Stimulated activated naive CD8-positive, alpha-beta T cell treated with anti-CD3 and anti-CD28 coated beads, Interleukin-15, Interleukin-2, amounts not matched to agents 100 ng/mL and 50 ng/mL, for 24 hours (primary cell): ENCODE measurements around the gene SMAD6.
A peak's percentile ranks its signal among the peaks of the same experiment; 100 is the strongest.

Experiments
- H3K27ac Mint-ChIP-seq: one replicate; pipeline ENCODE4 v1.8.0; 2021; ENCODE audit warnings: mild to moderate bottlenecking, mixed read lengths
- H3K27me3 Mint-ChIP-seq: one replicate; pipeline ENCODE4 v1.8.0; 2021; ENCODE audit warnings: mixed read lengths
- H3K36me3 Mint-ChIP-seq: one replicate; pipeline ENCODE4 v1.8.0; 2021; ENCODE audit warnings: low read depth, mixed read lengths
- H3K4me1 Mint-ChIP-seq: one replicate; pipeline ENCODE4 v1.8.0; 2021; ENCODE audit warnings: low read depth, mixed read lengths
- H3K4me3 Mint-ChIP-seq: one replicate; pipeline ENCODE4 v1.8.0; 2021; ENCODE audit warnings: mild to moderate bottlenecking, mixed read lengths
- H3K9me3 Mint-ChIP-seq: one replicate; pipeline ENCODE4 v1.8.0; 2021; ENCODE audit warnings: mixed read lengths

The SMAD6 gene

DNA sequence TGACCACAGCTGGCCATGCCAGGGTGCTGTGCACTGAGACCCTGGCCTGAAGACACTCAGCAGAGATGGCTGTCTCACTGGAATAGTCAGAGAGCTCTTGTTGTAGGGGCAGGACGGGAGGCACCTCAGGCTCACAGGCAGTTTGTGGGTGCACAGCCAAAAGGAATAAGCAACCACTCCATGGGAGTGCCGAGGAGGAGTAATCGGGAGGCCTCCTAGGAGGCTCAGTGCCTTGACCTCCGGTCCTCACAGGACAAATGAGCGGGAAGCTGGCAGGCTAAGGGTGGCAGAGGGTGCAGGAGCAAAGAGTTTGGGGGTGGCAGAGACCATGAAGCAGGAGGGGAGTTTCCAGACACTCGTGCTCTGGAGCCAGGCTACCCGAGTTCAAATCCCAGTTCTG is 81.7 kb downstream of the SMAD6 start:
- no peaks in the 10 kb centered on the region for H3K27me3 Mint-ChIP-seq
- no peaks in the 10 kb centered on the region for H3K4me1 Mint-ChIP-seq
- H3K9me3 Mint-ChIP-seq, result no peaks in the 10 kb centered on the region
- H3K36me3 Mint-ChIP-seq, result no peaks in the 10 kb centered on the region
- no peak overlapping the region for H3K27ac Mint-ChIP-seq
- H3K4me3 Mint-ChIP-seq, result no peak overlapping the region

DNA sequence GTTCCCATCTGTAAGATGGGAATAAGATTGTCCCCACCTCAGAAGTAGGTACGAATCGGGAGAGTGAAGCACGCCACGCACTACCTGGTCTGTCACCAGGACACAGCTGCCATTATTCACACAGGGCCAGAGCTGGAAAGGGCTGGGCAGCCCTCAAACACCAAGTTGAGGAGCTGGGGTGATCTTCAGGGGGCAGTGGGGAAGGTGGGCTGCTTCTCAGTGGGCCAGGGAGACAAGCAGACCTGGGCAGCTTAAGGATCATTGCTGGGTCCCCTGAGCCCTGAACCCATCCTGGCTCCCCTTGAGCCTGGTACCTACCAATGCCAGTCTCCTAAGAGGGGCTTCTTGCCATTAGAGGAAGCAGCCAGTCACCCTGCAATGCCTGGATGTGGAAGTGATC is 82.1 kb downstream of the SMAD6 start:
- H3K9me3 Mint-ChIP-seq, result no peaks in the 10 kb centered on the region
- H3K27me3 Mint-ChIP-seq, result no peaks in the 10 kb centered on the region
- no peak overlapping the region for H3K4me3 Mint-ChIP-seq
- H3K27ac Mint-ChIP-seq, result no peak overlapping the region
- no peaks in the 10 kb centered on the region for H3K36me3 Mint-ChIP-seq
- no peaks in the 10 kb centered on the region for H3K4me1 Mint-ChIP-seq

DNA sequence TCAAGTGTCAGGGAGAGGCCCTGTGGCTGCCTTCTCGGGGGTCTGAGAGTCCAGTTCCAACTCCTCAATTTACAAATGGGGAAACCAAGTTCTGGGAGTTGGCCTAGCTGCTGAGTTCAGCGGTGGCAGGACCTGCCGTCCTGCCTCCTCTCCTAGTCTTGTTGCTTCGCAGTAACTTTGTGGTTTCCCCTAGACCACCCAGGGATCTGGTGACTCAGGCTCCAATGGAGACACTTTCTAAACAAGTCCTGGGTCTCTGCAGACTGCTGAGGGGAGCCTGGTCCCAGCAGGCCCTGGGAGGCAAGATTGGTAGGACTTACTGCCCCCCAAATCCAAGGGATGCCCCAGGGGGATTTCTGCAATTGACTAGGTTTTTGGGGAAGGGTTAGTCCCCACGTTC is 83.6 kb downstream of the SMAD6 start:
- H3K27ac Mint-ChIP-seq, result no peak overlapping the region
- no peaks in the 10 kb centered on the region for H3K27me3 Mint-ChIP-seq
- no peaks in the 10 kb centered on the region for H3K4me1 Mint-ChIP-seq
- no peaks in the 10 kb centered on the region for H3K36me3 Mint-ChIP-seq
- H3K4me3 Mint-ChIP-seq, result no peak overlapping the region
- H3K9me3 Mint-ChIP-seq, result no peaks in the 10 kb centered on the region

DNA sequence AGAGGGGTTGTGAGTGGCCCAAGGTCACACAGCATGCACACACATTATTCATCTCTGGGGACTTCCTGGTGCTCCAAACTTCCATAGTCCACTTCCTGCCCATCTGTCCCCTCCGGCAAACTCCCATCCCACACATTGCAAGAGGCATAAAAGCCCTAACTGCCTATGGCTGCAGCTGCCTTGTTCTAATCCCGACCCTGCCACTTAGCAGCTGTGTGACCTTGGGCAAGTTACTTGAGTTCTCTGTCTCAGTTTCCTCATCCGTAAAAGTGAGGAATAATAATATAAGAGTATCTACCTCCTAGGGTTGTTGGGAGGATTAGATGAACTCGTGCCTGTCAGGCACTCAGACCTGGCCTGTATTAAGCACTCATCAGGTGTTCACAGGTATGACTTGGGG is 84.2 kb downstream of the SMAD6 start:
- Mint-ChIP-seq H3K36me3 (no peaks in the 10 kb centered on the region), H3K27me3 (no peaks in the 10 kb centered on the region), H3K4me1 (no peaks in the 10 kb centered on the region), H3K4me3 (no peak overlapping the region), H3K27ac (no peak overlapping the region), H3K9me3 (no peaks in the 10 kb centered on the region)

DNA sequence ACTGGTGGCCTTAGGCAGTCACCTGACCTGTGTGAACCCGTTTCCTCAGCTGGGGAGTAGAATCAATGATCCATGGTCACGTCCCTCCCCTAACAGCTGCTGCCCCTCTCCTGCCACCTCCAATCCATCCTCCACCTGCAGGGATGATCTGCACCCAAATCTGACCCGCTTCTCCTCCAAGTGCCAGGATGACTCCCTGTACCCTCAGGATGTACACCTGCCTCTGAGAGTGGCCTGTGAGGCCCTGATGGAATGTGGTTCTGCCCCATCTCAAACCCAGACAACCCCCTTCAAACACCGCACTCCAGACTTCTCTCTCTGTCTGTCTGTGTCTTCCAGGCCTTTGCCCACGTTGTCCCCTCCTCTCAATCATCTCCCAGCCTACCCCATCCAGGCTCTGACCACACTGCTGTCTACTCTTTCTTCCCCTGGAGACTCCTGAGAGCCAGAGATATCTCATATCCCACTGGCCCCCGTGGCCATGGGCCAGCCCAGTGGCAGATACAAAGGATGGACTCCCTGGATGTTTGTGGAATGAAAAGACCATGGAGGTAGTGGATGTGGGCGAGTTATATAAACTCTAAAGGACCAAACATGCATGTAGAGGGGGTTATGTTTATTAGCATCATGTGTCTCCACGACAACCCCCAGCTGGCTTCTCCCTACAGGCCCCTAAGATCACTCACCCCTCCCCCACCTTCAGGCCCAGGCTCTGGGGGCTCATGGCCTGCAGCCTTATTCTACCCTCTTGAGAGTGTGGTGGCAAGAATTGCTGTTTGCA is 84.9 kb downstream of the SMAD6 start:
- H3K4me1 Mint-ChIP-seq, result no peaks in the 10 kb centered on the region
- H3K27me3 Mint-ChIP-seq, result no peaks in the 10 kb centered on the region
- no peaks in the 10 kb centered on the region for H3K9me3 Mint-ChIP-seq
- H3K36me3 Mint-ChIP-seq, result no peaks in the 10 kb centered on the region
- peak overlapping the region; percentile 34 for H3K27ac Mint-ChIP-seq
- H3K4me3 Mint-ChIP-seq, result no peak overlapping the region

DNA sequence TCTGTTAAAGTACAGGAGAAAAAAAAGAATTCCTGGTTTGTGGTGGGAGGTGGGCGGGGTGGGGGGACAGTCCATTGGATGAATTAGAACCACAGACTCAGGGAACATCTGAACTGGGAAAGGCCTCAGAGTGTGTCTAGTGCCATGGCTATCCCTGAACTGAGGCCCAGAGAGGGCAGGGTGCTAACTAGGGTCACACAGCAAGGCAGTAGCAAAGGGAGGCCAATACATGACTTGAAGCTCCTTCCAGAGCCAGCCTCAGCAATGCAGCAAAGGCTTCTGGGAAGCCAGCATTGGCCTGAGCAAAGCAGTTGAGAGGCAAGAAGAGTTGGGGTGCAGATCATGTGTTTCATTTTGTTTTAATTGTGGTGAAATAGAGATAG is 85.4 kb downstream of the SMAD6 start:
- Mint-ChIP-seq H3K27ac (no peak overlapping the region), H3K9me3 (no peaks in the 10 kb centered on the region), H3K4me1 (no peaks in the 10 kb centered on the region), H3K36me3 (no peaks in the 10 kb centered on the region), H3K27me3 (no peaks in the 10 kb centered on the region), H3K4me3 (no peak overlapping the region)

DNA sequence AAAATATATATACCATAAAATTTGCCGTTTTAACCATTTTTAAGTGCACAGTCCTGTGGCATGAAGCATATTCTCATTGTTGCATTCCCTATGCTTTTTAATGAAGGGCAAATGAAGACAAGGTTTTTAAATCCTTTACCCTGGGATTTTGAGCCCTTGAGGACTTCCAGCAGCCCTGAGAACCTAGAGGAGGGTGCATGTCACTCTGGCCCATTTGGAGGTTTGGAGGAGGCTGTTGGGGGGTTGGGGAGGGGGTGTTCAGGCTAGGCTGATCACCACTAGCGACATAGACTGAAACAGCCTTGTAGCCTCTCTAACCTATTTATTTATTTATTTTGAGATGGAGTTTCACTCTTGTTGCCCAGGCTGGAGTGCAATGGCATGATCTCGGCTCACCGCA is 86.0 kb downstream of the SMAD6 start:
- Mint-ChIP-seq H3K4me1 (no peaks in the 10 kb centered on the region), H3K27me3 (no peaks in the 10 kb centered on the region), H3K4me3 (no peak overlapping the region), H3K36me3 (no peaks in the 10 kb centered on the region), H3K9me3 (no peaks in the 10 kb centered on the region), H3K27ac (no peak overlapping the region)

DNA sequence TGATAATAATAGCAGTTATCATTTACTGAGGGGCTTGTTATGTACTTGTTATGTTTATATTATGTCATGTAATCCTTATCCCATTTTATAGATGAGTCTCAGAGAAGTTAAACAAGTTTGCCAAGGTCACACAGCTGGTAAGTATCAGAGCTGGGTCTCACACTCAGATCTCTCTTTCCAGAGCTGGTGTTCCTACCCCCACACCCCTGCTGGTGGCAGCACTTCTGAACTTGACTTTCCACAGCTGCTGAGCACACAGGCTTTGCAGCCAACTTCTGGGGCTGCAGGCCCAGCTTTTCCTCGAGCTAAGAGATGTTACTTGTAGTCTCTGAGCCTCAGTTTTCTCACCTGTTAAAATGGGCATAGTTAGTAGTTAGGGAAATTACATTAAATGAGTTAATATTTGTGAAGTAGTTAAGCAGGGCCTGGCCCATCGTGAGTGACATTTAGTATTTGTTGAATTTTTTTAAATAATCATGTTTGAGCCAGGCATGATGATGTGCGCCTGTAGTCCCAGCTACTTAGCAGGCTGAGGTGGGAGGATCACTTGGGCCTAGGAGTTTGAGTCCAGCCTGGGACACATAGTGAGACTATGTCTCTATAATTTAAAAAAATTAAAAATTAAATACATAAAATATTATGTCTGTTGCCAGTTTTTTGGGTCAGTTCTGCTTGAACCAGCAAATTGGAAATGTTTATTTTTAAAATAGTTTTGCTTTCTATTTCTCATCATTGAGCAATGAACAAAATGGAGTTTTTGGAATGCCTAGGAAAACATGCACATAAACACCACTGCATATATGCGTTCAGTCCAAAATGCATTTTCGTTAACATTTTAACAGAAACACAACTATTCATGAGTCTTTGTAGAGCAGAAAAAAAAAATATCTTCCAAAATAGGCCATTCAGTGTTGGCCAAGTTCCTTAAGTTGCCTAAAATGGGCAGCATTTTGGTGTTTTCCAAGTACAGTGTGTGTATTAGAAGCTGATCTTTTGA is 87.3 kb downstream of the SMAD6 start:
- Mint-ChIP-seq H3K36me3 (no peaks in the 10 kb centered on the region), H3K9me3 (no peaks in the 10 kb centered on the region), H3K27me3 (no peaks in the 10 kb centered on the region), H3K27ac (no peak overlapping the region), H3K4me1 (no peaks in the 10 kb centered on the region), H3K4me3 (no peak overlapping the region)

DNA sequence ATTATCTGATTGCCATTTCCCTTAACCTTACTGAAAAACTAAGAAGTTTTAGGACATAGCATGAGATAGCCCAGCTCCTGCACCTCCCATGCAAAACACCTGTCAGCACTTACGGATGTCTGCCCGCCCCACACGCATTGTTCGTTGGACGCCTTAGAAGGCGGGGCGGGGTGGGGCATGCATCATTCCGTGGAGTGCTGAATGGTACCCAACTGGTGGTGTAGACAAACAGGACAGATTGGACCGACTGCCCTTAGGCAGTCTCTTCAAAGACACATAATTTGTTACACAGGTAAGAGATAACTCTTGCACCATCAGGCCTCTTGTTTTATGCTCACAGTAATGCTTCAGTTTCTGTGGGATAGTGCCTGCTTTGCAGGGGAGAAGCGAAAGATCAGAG is 93.8 kb downstream of the SMAD6 start:
- Mint-ChIP-seq H3K27me3 (no peaks in the 10 kb centered on the region), H3K4me3 (no peak overlapping the region), H3K9me3 (no peaks in the 10 kb centered on the region), H3K36me3 (no peaks in the 10 kb centered on the region), H3K4me1 (no peaks in the 10 kb centered on the region), H3K27ac (no peak overlapping the region)

DNA sequence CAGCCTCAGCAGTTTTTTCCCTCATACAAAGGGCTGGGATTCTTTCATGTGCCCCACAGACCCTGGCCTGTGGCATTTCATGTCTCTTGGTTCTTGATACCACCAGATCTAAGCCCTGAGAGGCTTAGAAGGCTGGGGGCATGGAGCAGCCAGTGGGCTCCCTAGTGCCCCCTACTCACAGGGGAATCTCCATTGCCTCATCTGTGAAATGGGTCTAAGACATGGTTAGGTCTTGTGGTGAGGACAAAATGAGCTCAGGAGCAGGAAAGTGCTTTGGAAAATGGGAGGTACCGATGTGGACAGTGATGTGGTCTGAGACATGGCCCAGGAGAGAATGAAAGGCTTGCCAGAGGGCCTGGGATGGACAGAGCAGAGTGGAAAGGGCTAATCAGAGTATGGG is 94.3 kb downstream of the SMAD6 start:
- Mint-ChIP-seq H3K27me3 (no peaks in the 10 kb centered on the region), H3K9me3 (no peaks in the 10 kb centered on the region), H3K27ac (no peak overlapping the region), H3K4me3 (no peak overlapping the region), H3K36me3 (no peaks in the 10 kb centered on the region), H3K4me1 (no peaks in the 10 kb centered on the region)

DNA sequence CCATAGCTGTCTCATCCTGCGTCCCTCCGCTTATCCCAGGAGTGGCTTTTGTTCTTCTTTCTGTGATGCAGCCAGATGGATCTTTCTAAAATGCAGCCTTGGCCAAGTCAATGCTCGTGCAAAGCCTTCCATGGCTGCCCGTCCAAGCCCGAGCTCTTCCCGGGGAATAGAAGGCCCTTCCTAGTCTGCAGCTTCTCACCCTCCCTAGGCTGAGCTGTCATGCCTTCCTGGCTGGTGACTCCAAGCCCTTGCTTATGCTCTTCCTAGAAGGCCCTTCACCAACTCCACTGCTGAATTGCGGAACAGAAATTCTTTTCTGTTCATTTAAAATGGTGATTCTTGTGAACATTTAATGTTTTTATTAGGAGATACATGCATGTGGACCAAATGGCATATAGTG is 95.9 kb downstream of the SMAD6 start:
- no peaks in the 10 kb centered on the region for H3K4me1 Mint-ChIP-seq
- no peaks in the 10 kb centered on the region for H3K36me3 Mint-ChIP-seq

DNA sequence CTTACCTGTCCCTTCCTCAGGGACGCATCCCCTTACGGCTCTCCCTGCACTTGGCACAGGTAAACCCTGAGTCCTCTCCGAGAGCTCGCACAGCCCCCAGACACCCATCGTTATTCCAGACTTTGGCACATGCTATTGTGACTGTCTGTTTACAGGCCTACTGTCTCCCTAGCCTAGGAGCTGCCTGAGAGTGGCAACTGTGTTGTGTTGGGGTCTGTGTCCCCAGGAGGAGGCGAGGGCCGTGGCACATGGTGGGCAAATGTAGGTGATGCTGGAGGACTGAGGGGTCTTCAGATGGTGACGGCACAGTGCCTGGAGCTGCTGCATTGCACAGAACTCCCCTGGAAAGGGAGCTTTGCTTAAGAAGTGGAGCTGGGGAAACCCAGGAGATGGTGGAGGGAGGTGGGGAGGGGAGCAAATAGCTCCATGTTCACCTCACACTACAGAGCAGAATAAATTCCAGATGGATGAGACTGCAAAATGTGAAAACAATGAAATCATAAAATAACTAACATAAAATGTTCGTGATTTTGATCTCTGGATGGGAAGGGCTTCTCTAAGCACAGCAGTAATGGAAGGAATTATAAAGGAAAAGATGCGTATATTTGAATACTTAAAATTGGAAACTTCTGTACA is 96.5 kb downstream of the SMAD6 start:
- Mint-ChIP-seq H3K36me3 (no peaks in the 10 kb centered on the region), H3K27me3 (no peaks in the 10 kb centered on the region), H3K4me3 (no peak overlapping the region), H3K4me1 (no peaks in the 10 kb centered on the region), H3K27ac (no peak overlapping the region), H3K9me3 (no peaks in the 10 kb centered on the region)

More for the DNA sequence above, 95.9 kb downstream of the SMAD6 start:
- Mint-ChIP-seq H3K9me3 (no peaks in the 10 kb centered on the region), H3K27me3 (no peaks in the 10 kb centered on the region), H3K27ac (no peak overlapping the region), H3K4me3 (no peak overlapping the region)

DNA sequence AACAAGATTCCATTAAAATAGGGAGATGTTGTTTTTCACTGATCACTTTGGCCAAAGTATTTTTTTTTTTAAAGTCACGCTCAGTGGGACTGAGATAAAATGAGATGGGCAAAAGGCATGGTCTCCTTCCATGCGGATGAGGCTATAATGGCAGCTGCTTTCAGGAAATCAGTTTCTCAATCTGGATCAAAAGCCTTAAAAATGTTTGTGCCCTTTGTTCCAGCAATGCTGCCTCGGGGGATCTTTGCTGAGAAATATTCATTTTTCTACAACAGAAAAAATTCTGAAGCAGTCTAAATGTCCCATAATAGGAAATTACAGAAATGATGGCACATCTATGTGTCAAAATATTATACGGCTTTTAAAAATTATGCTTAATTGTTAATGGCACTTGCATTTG is 97.2 kb downstream of the SMAD6 start:
- H3K9me3 Mint-ChIP-seq, result no peaks in the 10 kb centered on the region
- H3K4me3 Mint-ChIP-seq, result no peak overlapping the region
- H3K4me1 Mint-ChIP-seq, result no peaks in the 10 kb centered on the region
- no peaks in the 10 kb centered on the region for H3K27me3 Mint-ChIP-seq
- H3K36me3 Mint-ChIP-seq, result no peaks in the 10 kb centered on the region
- H3K27ac Mint-ChIP-seq, result no peak overlapping the region

DNA sequence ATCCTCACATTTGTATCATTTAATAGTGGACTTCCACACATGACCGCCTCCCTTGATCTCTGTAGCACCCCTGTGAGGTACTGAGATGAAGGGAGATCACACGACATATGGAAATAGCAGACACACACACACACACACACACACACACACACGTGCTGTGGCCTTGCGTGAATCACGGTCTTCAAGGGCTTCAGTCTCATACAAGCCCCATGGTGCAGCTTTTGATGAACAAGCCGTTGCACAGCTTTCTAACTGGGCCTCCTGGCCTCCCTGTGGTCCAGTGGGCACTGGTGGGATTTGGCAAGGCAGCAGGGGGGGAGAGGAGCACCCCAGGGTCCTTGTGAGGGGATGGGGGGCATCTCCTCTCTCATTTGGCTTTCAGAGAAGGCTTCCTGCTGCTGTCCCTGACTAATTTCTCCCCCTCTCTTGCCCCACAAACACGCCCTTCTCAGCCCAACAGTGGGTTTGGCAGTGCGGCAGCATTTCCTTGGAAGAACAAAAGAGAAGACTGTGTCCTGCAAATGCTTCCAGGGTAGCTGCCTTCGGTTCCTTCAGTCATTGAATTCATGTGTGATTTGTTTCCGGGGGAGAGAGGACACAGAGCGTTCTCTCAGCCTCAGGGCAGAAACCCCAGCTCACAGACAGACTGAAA is 98.7 kb downstream of the SMAD6 start:
- H3K4me3 Mint-ChIP-seq, result no peak overlapping the region
- no peak overlapping the region for H3K27ac Mint-ChIP-seq
- no peaks in the 10 kb centered on the region for H3K36me3 Mint-ChIP-seq
- H3K27me3 Mint-ChIP-seq, result no peaks in the 10 kb centered on the region
- no peaks in the 10 kb centered on the region for H3K9me3 Mint-ChIP-seq
- no peaks in the 10 kb centered on the region for H3K4me1 Mint-ChIP-seq

DNA sequence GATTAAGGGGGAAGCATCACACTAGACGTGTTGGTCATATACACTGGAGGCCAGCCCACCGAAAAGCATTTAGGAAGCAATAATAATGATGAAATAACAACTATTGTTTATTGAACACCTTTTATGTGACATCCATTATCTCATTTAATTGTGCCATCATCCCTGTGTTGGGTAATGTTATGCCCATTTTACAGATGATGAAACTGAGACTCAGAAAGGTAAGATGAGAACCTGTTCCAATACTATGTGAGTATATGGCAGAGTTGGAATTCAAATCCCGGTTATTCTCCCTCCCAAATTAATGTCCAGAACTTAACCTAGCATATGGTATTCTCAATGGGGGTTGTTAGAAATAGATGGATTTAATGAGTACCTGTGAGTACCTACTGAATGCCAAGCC is 99.2 kb downstream of the SMAD6 start:
- H3K9me3 Mint-ChIP-seq, result no peaks in the 10 kb centered on the region
- no peak overlapping the region for H3K27ac Mint-ChIP-seq
- no peaks in the 10 kb centered on the region for H3K4me1 Mint-ChIP-seq
- no peak overlapping the region for H3K4me3 Mint-ChIP-seq
- H3K27me3 Mint-ChIP-seq, result no peaks in the 10 kb centered on the region
- no peaks in the 10 kb centered on the region for H3K36me3 Mint-ChIP-seq
